Upper lobe of left lung (tissue), 6 donors: ENCODE results near the gene COX4I1. TPM values are rescaled to one million over a fixed set of nuclear protein-coding genes. Genes with fewer than 3 reads are reported as not detected.
"Not testable (repeated sequence)": the region's sequence is repeated elsewhere in the genome, so short reads cannot be mapped to it uniquely, and the experiment has no call there.

Experiments used
- ATAC-seq, 2 donors: fragments of 200-7000 bp; cut with Tn5 transposase; one replicate each; pipeline ENCODE4 v1.9.1; 2022; ENCODE audit warnings: mild to moderate bottlenecking in 2 of 2, moderate library complexity in 2 of 2; ENCODE audit not compliant: low FRiP score in 2 of 2
- DNase-seq, 2 donors: peaks; one replicate each; pipeline ENCODE4 v3.0.0-alpha.2; 2019 to 2020
- H3K27ac ChIP-seq, 4 donors: fragments of 200-600 bp; sonication (generic); one replicate each; pipeline ENCODE4 v1.5.1; 2016 to 2019
- H3K27me3 ChIP-seq, 4 donors: fragments of 200-600 bp; sonication (generic); one replicate each; pipeline ENCODE4 v1.5.1; 2017 to 2019
- H3K36me3 ChIP-seq, 4 donors: fragments of 200-600 bp; sonication (generic); one replicate each; pipeline ENCODE4 v1.5.1; 2016 to 2019
- H3K4me1 ChIP-seq, 4 donors: fragments of 200-600 bp; sonication (generic); one replicate each; pipeline ENCODE4 v1.5.1; 2018 to 2019
- H3K4me3 ChIP-seq, 4 donors: fragments of 200-600 bp; sonication (generic); one replicate each; pipeline ENCODE4 v1.5.1; 2017 to 2019; ENCODE audit warnings: mild to moderate bottlenecking in 2 of 4, moderate library complexity in 1 of 4
- H3K9me3 ChIP-seq, 4 donors: fragments of 200-600 bp; sonication (generic); one replicate each; pipeline ENCODE4 v1.5.1; 2018 to 2019
- CTCF ChIP-seq, 6 experiments: fragments of 450-650 bp in 4 of 6; fragments of 200-600 bp in 2 of 6; sonication (generic) in 2 of 6; IDR thresholded peaks; one replicate each; pipeline ENCODE4 v1.5.1; 2016 to 2019; ENCODE audit warnings: antibody characterized with exemption in 6 of 6
- EP300 ChIP-seq, 4 donors: sonication (generic); formaldehyde crosslinking; IDR thresholded peaks; one replicate each; pipeline ENCODE4 v1.5.1; 2017; ENCODE audit warnings: antibody characterized with exemption in 4 of 4, control low read depth in 2 of 4
- POLR2A ChIP-seq, 4 donors: fragments of 450-650 bp; IDR thresholded peaks; one replicate each; pipeline ENCODE4 v1.5.1; 2016 to 2017; ENCODE audit warnings: antibody characterized with exemption in 4 of 4, mild to moderate bottlenecking in 2 of 4
- POLR2AphosphoS5 ChIP-seq, 2 donors: sonication (generic); formaldehyde crosslinking; IDR thresholded peaks; one replicate each; pipeline ENCODE4 v1.5.1; 2017; ENCODE audit warnings: antibody characterized with exemption in 2 of 2
- WGBS, 2 donors: methylation state at CpG; one replicate each; pipeline ENCODE4 v1.1.5; 2017 to 2018; 5-methylcytosine and 5-hydroxymethylcytosine counted together
- total RNA-seq, 6 donors: library from RNA; depleted of rRNA in 4 of 6; stranded (reverse); fragments of >200 nt in 4 of 6; gene quantifications; one replicate each; pipeline versions ENCODE4 v1.1.0 to v1.2.1, GENCODE V29; 2016 to 2021
- donor health status: DM: no; HTN: no; CAD: no; lungs with moderate emphysema.
- donor health status: DM: no; HTN: yes; CAD: no; lungs with severe emphysema.

The COX4I1 gene
- total RNA-seq, 6 donors from 2014 or later: 160 to 490 (median 439) TPM

- Histone ChIP-seq H3K36me3 (peaks cover 0 to under 1% (median under 1%) of the 10 kb centered on the region in 4 donors), H3K9me3 (no peaks in the 10 kb centered on the region), H3K27me3 (no peaks in the 10 kb centered on the region), H3K27ac (no peak overlapping the region), H3K4me3 (no peak overlapping the region), H3K4me1 (no peaks in the 10 kb centered on the region)
- ATAC-seq (peak in 1 of 2 donors; percentile 6), DNase-seq (no peak)
- TF ChIP-seq CTCF (IDR thresholded peaks at IDR 0.05) (no peak), POLR2AphosphoS5 (IDR thresholded peaks at IDR 0.05) (no peak), EP300 (IDR thresholded peaks at IDR 0.05) (no peak), POLR2A (IDR thresholded peaks at IDR 0.05) (no peak)
- 41 to 50% methylated on average over 30 to 37 of the region's 37 CpGs for WGBS, 2 donors
Measured at GRCh38 chr16:85812031-85812807, 12.7 kb downstream of the COX4I1 start.

GRCh38 chr16:85812811-85813700, 13.6 kb downstream of the COX4I1 start:
- DNase-seq (no peak), ATAC-seq (no peak)
- Histone ChIP-seq H3K27ac (no peak overlapping the region), H3K36me3 (no peaks in the 10 kb centered on the region), H3K27me3 (no peaks in the 10 kb centered on the region), H3K9me3 (no peaks in the 10 kb centered on the region), H3K4me1 (no peaks in the 10 kb centered on the region), H3K4me3 (no peak overlapping the region)
- TF ChIP-seq EP300 (IDR thresholded peaks at IDR 0.05): no peak
- no peak for TF ChIP-seq CTCF (IDR thresholded peaks at IDR 0.05)
- no peak for TF ChIP-seq POLR2AphosphoS5 (IDR thresholded peaks at IDR 0.05)
- no peak for TF ChIP-seq POLR2A (IDR thresholded peaks at IDR 0.05)
- WGBS, 2 donors: 81 to 87% methylated on average over 16 to 20 of the region's 20 CpGs

- Histone ChIP-seq H3K27ac (no peak overlapping the region), H3K27me3 (no peaks in the 10 kb centered on the region), H3K36me3 (no peaks in the 10 kb centered on the region), H3K4me1 (peaks cover 0 to 8% (median 2%) of the 10 kb centered on the region in 4 donors), H3K9me3 (no peaks in the 10 kb centered on the region), H3K4me3 (no peak overlapping the region)
- ATAC-seq (no peak), DNase-seq (no peak)
- WGBS, 2 donors: 92 to 94% methylated on average over 14 of the region's 14 CpGs
- TF ChIP-seq POLR2AphosphoS5 (IDR thresholded peaks at IDR 0.05) (no peak), EP300 (IDR thresholded peaks at IDR 0.05) (no peak), CTCF (IDR thresholded peaks at IDR 0.05) (no peak), POLR2A (IDR thresholded peaks at IDR 0.05) (no peak)
Measured at GRCh38 chr16:85816159-85816558, 16.7 kb downstream of the COX4I1 start.

- ATAC-seq, H3K27ac ChIP-seq, H3K36me3 ChIP-seq, DNase-seq, H3K27me3 ChIP-seq, H3K9me3 ChIP-seq, H3K4me3 ChIP-seq: not testable (repeated sequence)
- peaks cover 0 to 15% (median 2%) of the 10 kb centered on the region in 4 donors for H3K4me1 ChIP-seq
- 88 to 94% methylated on average over 6 of the region's 6 CpGs for WGBS, 2 donors
Measured at GRCh38 chr16:85817195-85817594, 17.7 kb downstream of the COX4I1 start.

GRCh38 chr16:85819245-85819644, 19.8 kb downstream of the COX4I1 start:
- DNase-seq (peak in 1 of 2 donors; percentile 87), ATAC-seq (peak; percentile 79 to 85)
- no peaks in the 10 kb centered on the region for H3K9me3 ChIP-seq
- no peak overlapping the region for H3K4me3 ChIP-seq
- no peak overlapping the region for H3K27ac ChIP-seq
- H3K27me3 ChIP-seq: no peaks in the 10 kb centered on the region
- no peaks in the 10 kb centered on the region for H3K36me3 ChIP-seq
- H3K4me1 ChIP-seq: peaks cover 0 to 15% (median 2%) of the 10 kb centered on the region in 4 donors
- 3 to 5% methylated on average over 10 of the region's 10 CpGs for WGBS, 2 donors
- TF ChIP-seq CTCF (IDR thresholded peaks at IDR 0.05) (peak; percentile 63 to 76 (median 67)), POLR2AphosphoS5 (IDR thresholded peaks at IDR 0.05) (no peak), EP300 (IDR thresholded peaks at IDR 0.05) (no peak)
